Retinal pigment epithelial cell (primary cell): ENCODE results near the gene TMEM87B.
A peak's percentile ranks its signal among the peaks of the same experiment; 100 is the strongest.

Experiments used
- DNase-seq: peaks from one replicate; pipeline ENCODE4 v3.0.0-alpha.2; 2010; ENCODE audit warnings: low read depth
- H3K4me3 ChIP-seq: 2 replicates; pipeline ENCODE4 v1.5.1; 2011; ENCODE audit warnings: mild to moderate bottlenecking, low read length, control low read depth, moderate library complexity
- TF ChIP-seq, protein P1 (sequence below): conservative IDR thresholded peaks from 2 replicates; pipeline ENCODE4 v1.5.1; 2011; ENCODE audit warnings: low read depth, low read length, control low read depth, inconsistent platforms

Gene TMEM87B

DNA sequence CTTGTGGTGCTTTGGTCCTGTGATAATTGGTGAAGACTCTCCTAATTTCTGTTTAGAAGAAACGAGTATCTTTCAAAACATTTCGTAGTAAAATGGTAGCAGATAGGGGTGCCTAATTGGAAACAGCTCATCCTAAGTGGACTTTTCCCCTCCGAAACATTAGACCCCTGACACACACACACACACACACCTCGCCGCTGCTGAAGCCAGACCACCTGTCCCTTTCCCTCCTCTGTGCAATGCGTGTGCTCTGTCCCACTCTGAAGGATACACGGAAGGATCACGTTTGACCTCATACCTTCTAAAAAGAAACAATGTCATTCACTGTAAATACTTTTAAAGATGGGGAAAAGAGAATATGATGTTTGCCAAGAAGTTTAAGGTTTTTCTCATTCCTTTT lies 36.2 kb upstream of the TMEM87B start:
- TF ChIP-seq, protein P1, sequence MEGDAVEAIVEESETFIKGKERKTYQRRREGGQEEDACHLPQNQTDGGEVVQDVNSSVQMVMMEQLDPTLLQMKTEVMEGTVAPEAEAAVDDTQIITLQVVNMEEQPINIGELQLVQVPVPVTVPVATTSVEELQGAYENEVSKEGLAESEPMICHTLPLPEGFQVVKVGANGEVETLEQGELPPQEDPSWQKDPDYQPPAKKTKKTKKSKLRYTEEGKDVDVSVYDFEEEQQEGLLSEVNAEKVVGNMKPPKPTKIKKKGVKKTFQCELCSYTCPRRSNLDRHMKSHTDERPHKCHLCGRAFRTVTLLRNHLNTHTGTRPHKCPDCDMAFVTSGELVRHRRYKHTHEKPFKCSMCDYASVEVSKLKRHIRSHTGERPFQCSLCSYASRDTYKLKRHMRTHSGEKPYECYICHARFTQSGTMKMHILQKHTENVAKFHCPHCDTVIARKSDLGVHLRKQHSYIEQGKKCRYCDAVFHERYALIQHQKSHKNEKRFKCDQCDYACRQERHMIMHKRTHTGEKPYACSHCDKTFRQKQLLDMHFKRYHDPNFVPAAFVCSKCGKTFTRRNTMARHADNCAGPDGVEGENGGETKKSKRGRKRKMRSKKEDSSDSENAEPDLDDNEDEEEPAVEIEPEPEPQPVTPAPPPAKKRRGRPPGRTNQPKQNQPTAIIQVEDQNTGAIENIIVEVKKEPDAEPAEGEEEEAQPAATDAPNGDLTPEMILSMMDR = no peak
- DNase-seq = no peak
- H3K4me3 ChIP-seq = no peak overlapping the region

DNA sequence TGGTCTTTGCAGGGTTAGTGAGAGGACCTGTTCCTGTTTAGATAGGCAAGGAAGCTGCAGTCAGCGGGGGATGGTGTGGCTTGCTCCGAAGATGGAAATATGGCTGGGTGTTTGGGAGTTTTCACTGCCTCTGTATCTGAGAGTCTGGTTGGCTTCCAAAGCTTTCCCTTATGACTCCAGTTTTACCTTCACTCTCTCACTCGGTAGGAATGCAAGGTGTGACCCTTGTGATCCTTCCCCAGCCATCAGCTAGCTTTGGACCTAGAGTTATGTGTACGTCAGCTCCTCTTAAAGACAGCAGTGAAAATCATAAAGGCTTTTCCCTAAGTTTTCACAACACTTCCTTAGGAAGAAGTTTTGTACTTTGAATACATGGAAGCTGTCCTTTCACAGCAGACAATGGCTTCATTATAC lies 35.5 kb upstream of the TMEM87B start:
- H3K4me3 ChIP-seq = no peak overlapping the region
- no peak for DNase-seq
- TF ChIP-seq, protein P1 = no peak

DNA sequence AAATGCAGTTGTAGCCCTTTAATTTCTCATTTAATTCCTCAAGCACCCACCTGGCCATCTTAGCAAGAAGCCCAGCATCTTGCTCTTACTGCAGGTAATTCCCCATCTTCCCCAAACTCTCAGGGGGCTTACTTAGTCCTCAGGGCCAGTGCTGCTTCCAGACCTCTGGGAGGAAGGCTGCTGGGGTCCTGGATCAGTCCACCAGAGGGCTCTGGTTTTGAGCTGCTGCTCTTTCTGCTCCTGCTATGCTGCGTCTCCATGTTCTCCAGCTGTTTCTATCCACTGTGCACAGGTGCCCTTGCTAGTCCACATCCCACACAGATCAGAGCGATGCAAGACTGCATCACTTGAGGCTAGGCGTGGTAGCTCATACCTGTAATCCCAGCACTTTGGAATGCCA lies 34.5 kb upstream of the TMEM87B start:
- TF ChIP-seq, protein P1 = peak; percentile 39
- H3K4me3 ChIP-seq = no peak overlapping the region
- DNase-seq = no peak

DNA sequence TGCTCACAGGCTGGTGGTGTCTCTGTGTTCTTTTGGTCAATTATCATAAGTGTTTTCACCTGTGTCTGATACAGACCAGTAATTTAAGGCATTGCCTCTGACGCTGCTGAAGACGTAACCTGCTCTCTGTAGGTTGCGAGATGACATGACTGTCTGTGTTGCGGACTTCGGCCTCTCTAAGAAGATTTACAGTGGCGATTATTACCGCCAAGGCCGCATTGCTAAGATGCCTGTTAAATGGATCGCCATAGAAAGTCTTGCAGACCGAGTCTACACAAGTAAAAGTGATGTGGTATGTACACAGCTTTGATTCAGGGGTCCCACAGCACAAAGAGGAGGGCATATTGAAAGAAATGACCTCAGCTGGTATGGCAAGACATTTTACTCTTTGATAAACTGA lies 33.8 kb upstream of the TMEM87B start:
- TF ChIP-seq, protein P1 = no peak
- no peak overlapping the region for H3K4me3 ChIP-seq
- DNase-seq = no peak

DNA sequence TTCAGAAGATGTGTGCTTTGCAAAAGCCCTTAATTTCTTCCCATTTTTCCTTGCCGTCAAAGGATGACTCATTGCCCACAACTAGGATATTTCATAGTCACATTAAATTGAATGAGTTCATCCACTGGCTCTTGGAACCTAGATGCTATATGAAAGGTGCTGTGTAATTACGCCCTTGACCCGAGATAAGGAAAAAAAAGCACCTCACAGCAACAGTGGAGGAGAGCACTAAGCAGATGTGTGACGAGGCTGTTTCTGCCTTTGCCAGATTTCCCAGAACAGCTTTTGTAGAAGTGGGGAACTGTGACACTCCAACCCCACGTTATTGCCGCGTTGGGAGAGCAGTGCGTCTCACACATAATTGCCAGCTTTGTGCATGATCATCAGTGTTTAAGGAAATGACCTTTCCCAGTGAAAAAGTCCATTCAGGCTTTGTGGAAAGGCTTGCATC lies 33.3 kb upstream of the TMEM87B start:
- peak; percentile 22 for DNase-seq
- no peak overlapping the region for H3K4me3 ChIP-seq
- TF ChIP-seq, protein P1 = no peak

DNA sequence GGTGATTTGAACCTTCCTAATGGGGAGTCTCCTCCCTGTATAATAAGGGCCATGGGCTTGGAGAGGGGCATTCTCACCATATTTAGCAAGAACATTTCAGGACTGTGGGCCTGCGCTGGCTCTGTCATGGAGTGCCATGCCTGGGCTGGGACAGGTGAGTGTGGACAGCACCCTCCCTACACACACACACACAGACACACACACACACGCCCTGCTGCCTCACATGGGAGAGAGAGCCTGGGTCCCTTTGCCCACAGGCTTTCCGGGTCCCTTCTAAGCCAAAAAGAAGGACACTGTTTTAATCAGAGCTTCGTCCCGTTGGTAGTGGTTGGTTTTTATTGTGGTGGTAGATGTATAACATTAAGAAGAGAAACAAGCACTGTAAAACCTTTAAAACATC lies 31.4 kb upstream of the TMEM87B start:
- no peak for DNase-seq
- TF ChIP-seq, protein P1 = no peak
- no peak overlapping the region for H3K4me3 ChIP-seq

DNA sequence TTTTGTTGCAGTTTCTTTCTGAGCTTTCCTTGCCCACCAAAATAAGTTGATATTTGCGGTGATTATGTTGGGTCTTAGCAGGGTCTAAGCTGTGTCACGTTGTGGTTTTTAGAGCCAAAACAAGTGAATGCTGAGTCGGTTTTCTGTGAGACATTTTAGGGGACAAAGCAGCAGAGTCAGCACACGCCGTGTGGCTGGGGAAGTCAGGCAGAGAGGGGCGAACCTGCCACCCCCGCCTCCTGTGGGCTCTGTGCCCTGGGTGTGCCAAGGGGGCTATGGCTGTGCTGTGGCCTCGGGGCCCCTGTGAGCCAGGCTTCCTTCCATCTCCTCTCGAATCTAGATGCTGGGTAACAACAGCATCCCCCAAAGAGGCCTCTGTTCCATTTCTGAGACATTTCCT lies 30.8 kb upstream of the TMEM87B start:
- peak; percentile 30 for DNase-seq
- H3K4me3 ChIP-seq = no peak overlapping the region
- TF ChIP-seq, protein P1 = no peak
